Suppressor macrophage treated with lipopolysaccharide for 1 hour (primary cell): ENCODE results near the gene RREB1.
A peak's percentile ranks its signal among the peaks of the same experiment; 100 is the strongest.
"Not testable (repeated sequence)": the region's sequence is repeated elsewhere in the genome, so short reads cannot be mapped to it uniquely, and the experiment has no call there.

ENCODE experiments used
- DNase-seq, 3 donors: peaks; one replicate each; pipeline ENCODE4 v3.0.0-alpha.2; 2020 to 2022

Gene RREB1

GRCh38 chr6:7268362-7268761, 160.6 kb downstream of the RREB1 start:
- DNase-seq, result no peak

- no peak for DNase-seq
These were observed 161.2 kb downstream of the RREB1 start for GRCh38 chr6:7268816-7269555.

DNA sequence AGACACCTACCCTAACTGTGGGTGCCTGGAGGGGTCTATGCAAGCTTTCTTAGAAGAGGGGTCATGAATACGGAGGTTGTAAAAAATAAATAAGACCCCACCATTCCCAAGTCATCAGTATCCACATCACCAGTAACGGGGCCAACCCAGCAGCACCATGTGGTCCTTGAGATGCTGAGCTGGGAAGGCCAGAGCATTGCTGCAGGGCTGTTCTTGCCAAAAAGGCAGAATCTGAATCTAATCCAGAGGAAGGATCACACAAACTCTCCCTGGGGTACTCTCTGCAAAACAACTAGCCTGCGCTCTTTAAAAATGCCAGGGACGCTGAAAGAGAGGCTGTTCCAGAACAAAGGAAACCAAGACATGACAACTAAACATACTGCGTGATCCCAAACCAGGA, 162.1 kb downstream of the RREB1 start:
- DNase-seq, result no peak

- peak in 1 of 3 donors; percentile 41 for DNase-seq
These were observed 162.8 kb downstream of the RREB1 start for GRCh38 chr6:7270320-7271204.

DNA sequence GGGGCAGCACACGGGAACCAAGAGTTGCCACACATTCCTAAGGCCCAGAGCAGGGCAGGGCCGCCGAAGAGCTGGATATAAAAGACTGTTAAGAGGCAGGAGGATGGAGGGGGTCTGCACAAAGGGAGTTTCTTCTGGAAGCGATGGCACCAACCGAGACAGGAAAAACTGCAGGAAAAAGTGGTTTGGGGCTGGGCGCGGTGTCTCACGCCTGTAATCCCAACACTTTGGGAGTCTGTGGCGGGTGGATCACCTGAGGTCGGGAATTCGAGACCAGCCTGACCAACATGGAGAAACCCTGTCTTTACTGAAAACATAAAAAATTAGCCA, 163.4 kb downstream of the RREB1 start:
- no peak for DNase-seq

- DNase-seq, result no peak
These were observed 165.9 kb downstream of the RREB1 start for GRCh38 chr6:7273709-7274108.

- DNase-seq, result not testable (repeated sequence)
These were observed 166.8 kb downstream of the RREB1 start for GRCh38 chr6:7274525-7274924.

DNA sequence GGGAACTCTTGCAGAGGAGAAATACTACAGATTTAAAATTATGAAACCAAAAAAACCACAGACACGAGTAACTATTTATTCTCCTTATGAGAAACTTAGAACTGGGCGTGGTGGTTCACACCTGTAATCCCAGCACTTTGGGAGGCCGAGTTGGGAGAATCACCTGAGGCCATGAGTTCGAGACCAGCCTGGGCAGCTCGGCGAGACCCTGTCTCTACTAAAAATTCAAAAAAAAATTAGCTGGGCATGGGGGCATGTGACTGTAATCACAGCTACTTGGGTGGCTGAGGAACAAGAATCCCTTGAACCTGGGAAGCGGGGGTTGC, 168.4 kb downstream of the RREB1 start:
- no peak for DNase-seq

GRCh38 chr6:7282097-7282906, 174.5 kb downstream of the RREB1 start:
- DNase-seq, result no peak

DNA sequence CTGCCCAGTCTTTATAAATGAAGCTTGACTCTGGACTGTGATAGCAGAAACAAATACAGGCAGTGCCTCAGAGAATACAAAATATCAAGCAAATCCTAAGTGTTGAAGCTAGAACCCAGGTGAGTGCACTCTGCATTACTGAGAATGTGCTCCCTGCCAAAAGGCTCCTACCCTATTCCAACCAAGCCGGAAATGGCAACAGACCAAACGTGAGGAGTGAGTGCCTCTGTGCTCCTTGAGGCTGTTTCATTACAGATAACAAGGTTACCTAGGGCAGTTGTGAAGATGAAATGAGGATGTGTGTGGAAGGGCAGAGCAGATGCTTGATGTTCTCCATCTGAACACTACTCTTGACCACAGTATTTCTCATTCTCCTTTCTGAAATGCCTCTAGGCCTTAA, 175.9 kb downstream of the RREB1 start:
- no peak for DNase-seq

DNA sequence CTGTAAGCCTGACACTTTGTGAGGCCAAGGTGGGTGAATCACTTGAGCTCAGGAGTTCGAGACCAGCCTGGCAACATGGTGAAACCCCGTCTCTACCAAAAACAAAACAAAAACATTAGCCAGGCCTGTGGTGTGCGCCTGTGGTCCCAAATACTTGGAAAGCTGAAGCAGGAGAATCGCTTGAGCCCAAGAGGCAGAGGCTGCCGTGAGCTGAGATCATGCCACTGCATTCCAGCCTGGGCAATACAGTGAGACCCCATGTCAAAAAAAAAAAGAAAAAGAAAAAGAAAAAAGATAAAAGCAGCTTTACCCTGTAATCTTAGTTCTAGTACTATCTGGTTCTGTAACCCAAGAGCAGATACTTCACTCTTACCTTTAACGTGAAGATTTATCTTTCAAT, 177.7 kb downstream of the RREB1 start:
- DNase-seq, result no peak

GRCh38 chr6:7290079-7290478, 182.3 kb downstream of the RREB1 start:
- DNase-seq, result no peak

DNA sequence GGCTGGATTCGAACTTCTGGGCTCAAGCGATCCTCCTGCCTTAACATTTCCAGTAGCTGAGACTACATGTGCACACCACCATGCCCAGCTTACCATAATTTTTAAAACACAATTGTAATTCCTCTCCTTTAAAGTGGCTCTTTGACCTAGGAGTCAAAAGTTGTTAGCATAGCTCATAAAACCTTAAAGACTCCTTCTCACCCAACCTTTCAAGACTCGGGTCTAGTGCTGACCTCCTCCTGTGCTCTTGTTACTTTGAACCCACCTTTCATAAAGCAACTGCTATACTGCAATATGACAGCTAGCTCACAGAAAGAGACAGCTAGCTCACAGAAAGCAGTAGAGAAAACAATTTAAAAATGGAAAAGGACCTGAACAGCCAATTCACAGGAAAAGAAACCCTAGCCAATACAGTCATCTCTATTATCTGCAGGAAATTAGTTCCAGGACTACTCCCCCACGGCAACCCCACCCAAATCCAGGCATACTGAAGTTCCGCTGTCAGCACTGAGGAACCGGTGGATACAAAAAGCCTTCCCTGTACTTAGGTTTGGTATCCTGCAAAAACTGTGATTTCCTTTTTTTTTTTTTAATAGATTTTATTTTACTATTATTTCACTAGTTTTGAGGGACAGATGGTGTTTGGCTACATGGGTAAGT, 185.0 kb downstream of the RREB1 start:
- no peak for DNase-seq

DNA sequence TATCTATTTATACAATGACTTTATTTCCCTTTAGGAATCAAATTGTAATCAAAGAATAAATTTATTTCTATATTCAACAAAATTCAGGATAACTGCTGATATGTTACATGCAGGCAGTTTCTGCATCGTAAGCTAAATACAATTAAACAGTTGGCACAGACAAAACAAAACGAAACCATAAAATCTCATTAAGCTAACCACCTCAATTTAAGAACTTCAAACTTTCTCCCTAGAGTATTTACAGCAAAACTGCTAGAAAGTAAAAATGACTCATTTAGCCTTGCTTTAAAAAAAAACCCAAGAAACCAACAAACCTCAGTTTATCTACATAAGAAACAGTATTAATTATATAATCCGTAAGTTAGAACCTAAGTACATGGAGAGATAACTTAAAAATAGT, 188.2 kb downstream of the RREB1 start:
- no peak for DNase-seq

DNA sequence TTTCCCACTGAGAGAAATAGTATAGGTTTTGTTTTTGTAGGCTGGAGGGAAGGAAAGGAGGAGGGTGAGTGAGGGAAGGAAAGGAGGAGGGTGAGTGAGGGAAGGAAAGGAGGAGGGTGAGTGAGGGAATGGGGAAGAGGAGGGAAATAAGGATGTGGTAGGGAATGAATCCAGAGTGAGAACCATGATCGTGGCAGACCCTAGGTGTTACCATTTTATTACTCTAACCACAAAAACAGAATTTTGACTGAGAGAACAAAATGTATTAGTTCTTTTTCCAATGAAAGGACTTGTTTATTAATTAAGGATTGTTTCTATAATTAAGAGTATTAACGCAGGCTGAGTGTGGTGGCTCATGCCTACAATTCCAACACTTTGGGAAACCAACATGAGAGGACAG, 188.8 kb downstream of the RREB1 start:
- DNase-seq, result no peak

DNA sequence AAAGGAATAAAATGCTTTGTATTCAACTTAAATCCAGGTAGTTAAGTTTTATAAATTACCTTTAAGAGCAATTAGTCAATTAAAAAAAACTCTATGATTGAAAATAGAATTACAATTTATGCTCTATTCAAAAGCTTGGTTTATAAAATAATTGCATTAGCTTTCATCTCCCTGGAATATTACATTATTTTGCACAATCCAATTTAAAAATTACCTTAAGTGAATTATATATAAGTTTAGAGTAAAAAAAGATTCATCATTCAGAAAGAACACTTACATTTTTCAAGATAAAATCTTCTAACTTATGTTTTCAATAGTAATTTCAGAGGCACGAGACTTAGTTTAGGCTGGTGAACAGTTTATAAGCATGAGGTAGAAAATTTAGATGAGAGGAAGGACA, 190.4 kb downstream of the RREB1 start:
- DNase-seq, result no peak

DNA sequence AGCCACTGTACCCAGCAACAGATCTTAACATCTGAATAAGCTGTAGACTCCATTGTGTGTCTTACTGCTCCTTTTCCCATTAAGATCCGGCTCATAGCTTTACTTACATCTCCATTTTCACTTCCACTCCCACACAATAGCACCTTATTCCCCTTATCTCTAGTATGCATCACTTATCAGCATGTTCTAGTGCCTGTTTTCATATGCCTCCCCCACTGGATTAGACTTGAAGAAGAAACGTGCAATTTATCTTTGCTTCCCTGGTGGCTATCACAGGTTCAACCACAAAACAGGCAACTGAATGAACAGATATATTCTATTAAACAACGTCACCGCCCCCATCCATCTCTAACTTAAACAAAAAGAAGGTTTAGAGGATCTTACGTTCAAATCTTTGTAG, 193.2 kb downstream of the RREB1 start:
- no peak for DNase-seq
